Uterus (tissue), 4 donors: ENCODE data around the gene EMILIN3. TPM values are rescaled to one million over a fixed set of nuclear protein-coding genes. Genes with fewer than 3 reads are reported as not detected.

ENCODE experiments used
- DNase-seq, 2 donors: peaks; one replicate each; pipeline ENCODE4 v3.0.0-alpha.2; 2019 to 2020
- H3K27ac ChIP-seq, 2 donors: fragments of 200-600 bp; sonication (generic); 1 replicate in 1 of 2; 2 replicates in 1 of 2; pipeline ENCODE4 v1.5.1; 2016 to 2018
- H3K27me3 ChIP-seq, 2 donors: fragments of 200-600 bp; sonication (generic); one replicate each; pipeline ENCODE4 v1.5.1; 2018 to 2019; ENCODE audit warnings: control low read depth in 1 of 2
- H3K36me3 ChIP-seq, 2 donors: fragments of 200-600 bp; sonication (generic); one replicate each; pipeline ENCODE4 v1.5.1; 2019; ENCODE audit warnings: control low read depth in 1 of 2
- H3K4me1 ChIP-seq, 2 donors: fragments of 200-600 bp; sonication (generic); one replicate each; pipeline ENCODE4 v1.5.1; 2018 to 2019; ENCODE audit warnings: control low read depth in 1 of 2
- H3K4me3 ChIP-seq, 2 donors: fragments of 200-600 bp; sonication (generic); 1 replicate in 1 of 2; 2 replicates in 1 of 2; pipeline ENCODE4 v1.5.1; 2018 to 2019; ENCODE audit warnings: mild to moderate bottlenecking in 1 of 2
- H3K9me3 ChIP-seq, 2 donors: fragments of 200-600 bp; sonication (generic); one replicate each; pipeline ENCODE4 v1.5.1; 2019; ENCODE audit warnings: control low read depth in 1 of 2
- POLR2A ChIP-seq, 2 donors: fragments of 450-650 bp; IDR thresholded peaks; one replicate each; pipeline ENCODE4 v1.6.1; 2016; ENCODE audit warnings: antibody characterized with exemption in 2 of 2, mild to moderate bottlenecking in 1 of 2, moderate library complexity in 1 of 2
- intact Hi-C: fragments of 100-400 bp; cut with DNase I; formaldehyde crosslinking; loops from one replicate; pipeline ENCODE4 v1.15.1; 2023; ENCODE audit warnings: low total_unique reads
- total RNA-seq, 4 donors: library from RNA; depleted of rRNA in 3 of 4; stranded (reverse); fragments of >200 nt in 3 of 4; gene quantifications; one replicate each; pipeline versions ENCODE4 v1.1.0 to v1.2.4, GENCODE V29; 2014 to 2023
- TF ChIP-seq, protein P1 (sequence below), 4 experiments: fragments of 200-600 bp in 2 of 4; fragments of 450-650 bp in 2 of 4; sonication (generic) in 2 of 4; IDR thresholded peaks; one replicate each; pipeline ENCODE4 v1.5.1; 2016 to 2019; ENCODE audit warnings: antibody characterized with exemption in 4 of 4, mild to moderate bottlenecking in 2 of 4, moderate library complexity in 1 of 4
- donor health status: DM: yes; HTN: yes; CAD: no.

EMILIN3 gene, protein sequence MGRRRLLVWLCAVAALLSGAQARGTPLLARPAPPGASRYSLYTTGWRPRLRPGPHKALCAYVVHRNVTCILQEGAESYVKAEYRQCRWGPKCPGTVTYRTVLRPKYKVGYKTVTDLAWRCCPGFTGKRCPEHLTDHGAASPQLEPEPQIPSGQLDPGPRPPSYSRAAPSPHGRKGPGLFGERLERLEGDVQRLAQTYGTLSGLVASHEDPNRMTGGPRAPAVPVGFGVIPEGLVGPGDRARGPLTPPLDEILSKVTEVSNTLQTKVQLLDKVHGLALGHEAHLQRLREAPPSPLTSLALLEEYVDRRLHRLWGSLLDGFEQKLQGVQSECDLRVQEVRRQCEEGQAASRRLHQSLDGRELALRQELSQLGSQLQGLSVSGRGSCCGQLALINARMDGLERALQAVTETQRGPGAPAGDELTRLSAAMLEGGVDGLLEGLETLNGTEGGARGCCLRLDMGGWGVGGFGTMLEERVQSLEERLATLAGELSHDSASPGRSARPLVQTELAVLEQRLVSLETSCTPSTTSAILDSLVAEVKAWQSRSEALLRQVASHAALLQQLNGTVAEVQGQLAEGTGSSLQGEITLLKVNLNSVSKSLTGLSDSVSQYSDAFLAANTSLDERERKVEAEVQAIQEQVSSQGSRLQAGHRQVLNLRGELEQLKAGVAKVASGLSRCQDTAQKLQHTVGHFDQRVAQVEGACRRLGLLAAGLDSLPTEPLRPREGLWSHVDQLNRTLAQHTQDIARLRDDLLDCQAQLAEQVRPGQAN
- 10 to 100 TPM in 1 of 4 donors, 1 to 10 TPM in 1, under 1 TPM in 2; 0.29 to 53.0 (median 2.4) TPM for total RNA-seq

DNA sequence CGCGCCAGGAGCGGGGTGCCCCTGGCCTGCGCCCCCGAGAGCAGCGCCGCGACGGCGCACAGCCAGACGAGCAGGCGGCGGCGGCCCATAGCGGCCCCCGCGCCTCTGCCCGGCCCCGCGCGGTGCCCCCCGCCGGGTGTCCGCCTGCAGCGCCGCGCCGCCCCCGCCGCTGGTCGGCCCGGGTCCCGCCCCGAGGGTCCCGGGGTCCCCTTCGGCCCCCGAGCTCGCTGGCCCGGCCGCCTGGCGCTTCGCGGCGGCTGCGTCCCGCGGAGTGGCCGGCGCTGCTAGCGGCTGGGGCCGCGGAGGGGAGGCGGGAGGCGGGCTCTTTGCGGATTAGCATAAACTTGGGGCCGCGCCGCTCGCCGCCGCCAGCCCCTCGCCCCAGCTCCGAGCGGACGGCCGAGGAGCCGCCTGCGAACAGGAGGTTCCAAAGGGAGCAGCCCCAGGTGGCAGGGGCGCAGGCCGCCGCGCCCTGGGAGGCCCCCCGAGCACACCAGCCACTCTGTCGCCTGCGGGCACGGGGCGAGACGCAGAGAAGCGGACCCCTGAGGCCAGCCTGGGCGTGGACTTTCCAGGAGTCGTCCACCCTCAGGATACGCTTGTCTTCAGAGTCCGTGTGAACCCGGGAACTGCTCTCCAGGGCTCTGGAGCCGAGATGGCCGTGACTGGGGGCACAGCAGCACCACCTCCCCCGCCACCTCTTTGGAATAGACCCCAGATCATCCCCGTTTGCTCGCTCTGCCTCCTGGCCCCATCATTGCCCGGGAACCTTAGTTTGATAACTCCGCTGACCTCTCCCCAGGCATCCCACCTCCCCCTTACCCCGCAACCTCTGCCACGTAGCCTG is at the start of gene EMILIN3:
Gene EMILIN3, minus strand, starts transcription at position 273 of the 847 bp plus-strand sequence. Its CDS starts 184 bp downstream, at position 89.
- no peaks in the 10 kb centered on the region for H3K36me3 ChIP-seq
- no peaks in the 10 kb centered on the region for H3K9me3 ChIP-seq
- no peak within 1 kb of the TSS for H3K27ac ChIP-seq
- no peak for DNase-seq
- no peaks in the 10 kb centered on the region for H3K27me3 ChIP-seq
- TF ChIP-seq, protein P1, sequence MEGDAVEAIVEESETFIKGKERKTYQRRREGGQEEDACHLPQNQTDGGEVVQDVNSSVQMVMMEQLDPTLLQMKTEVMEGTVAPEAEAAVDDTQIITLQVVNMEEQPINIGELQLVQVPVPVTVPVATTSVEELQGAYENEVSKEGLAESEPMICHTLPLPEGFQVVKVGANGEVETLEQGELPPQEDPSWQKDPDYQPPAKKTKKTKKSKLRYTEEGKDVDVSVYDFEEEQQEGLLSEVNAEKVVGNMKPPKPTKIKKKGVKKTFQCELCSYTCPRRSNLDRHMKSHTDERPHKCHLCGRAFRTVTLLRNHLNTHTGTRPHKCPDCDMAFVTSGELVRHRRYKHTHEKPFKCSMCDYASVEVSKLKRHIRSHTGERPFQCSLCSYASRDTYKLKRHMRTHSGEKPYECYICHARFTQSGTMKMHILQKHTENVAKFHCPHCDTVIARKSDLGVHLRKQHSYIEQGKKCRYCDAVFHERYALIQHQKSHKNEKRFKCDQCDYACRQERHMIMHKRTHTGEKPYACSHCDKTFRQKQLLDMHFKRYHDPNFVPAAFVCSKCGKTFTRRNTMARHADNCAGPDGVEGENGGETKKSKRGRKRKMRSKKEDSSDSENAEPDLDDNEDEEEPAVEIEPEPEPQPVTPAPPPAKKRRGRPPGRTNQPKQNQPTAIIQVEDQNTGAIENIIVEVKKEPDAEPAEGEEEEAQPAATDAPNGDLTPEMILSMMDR (IDR thresholded peaks at IDR 0.05), result no peak
- no peak for TF ChIP-seq POLR2A (IDR thresholded peaks at IDR 0.05)
- intact Hi-C loops, result no loop called here
- peak within 1 kb of the TSS in 1 of 2 donors; percentile 38 for H3K4me3 ChIP-seq
- H3K4me1 ChIP-seq, result peaks cover 0 to 5% of the 10 kb centered on the region in 2 donors

DNA sequence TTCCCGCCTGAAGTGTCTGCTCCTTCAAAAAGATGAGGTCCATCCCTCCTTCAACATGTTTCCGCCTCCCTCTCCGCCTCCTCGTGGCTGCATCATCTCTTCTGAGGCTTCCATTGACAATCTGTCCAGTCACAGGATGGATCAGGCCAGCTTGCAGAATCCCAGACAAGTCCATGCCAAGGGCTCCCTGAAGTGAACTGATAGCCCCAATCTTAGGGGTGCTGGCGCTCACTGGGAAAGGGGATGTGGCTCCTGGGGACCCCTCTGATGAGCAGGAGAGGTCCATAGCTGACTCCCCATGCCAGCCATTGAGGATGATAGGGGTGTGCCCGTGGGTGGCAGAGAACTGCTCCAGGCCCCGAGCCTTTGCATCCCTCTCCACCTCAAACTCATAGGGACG is 48.6 kb upstream of the EMILIN3 start:
- TF ChIP-seq, protein P1 (IDR thresholded peaks at IDR 0.05), result no peak
- no peak for TF ChIP-seq POLR2A (IDR thresholded peaks at IDR 0.05)
- Histone ChIP-seq H3K4me3 (no peak overlapping the region), H3K27ac (no peak overlapping the region), H3K9me3 (no peaks in the 10 kb centered on the region), H3K4me1 (no peaks in the 10 kb centered on the region), H3K36me3 (no peaks in the 10 kb centered on the region), H3K27me3 (no peaks in the 10 kb centered on the region)
- DNase-seq, result no peak
- intact Hi-C loops, result loop anchor here (10.0 kb wide), 1 partner anchor 70 kb away; the partner anchor contains the start of gene LPIN3

DNA sequence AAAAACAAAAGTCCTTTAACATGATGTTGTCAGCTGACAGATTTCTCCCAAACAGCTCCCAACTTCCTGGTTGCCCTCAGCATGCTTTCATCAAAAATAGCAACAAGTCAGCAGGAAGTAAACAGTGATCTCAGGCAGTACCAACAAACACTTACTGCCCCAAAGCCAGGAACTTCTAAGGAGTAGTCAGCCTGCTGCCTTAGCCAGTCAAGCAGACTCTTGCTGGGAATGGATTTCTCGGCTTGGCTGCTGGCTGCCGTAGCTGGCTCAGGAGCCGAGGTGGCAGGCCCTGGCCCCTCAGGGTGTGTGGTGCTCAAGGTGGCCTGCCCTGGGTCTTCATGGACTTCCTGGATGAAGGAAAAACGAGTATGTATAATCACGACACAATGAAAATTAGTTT is 46.6 kb upstream of the EMILIN3 start:
- Histone ChIP-seq H3K4me3 (no peak overlapping the region), H3K4me1 (no peaks in the 10 kb centered on the region), H3K27me3 (no peaks in the 10 kb centered on the region), H3K27ac (no peak overlapping the region), H3K36me3 (no peaks in the 10 kb centered on the region), H3K9me3 (no peaks in the 10 kb centered on the region)
- TF ChIP-seq, protein P1 (IDR thresholded peaks at IDR 0.05), result no peak
- no peak for TF ChIP-seq POLR2A (IDR thresholded peaks at IDR 0.05)
- DNase-seq, result no peak
- intact Hi-C loops, result loop anchor here (10.0 kb wide), 1 partner anchor 68 kb away; the partner anchor contains the start of gene LPIN3

DNA sequence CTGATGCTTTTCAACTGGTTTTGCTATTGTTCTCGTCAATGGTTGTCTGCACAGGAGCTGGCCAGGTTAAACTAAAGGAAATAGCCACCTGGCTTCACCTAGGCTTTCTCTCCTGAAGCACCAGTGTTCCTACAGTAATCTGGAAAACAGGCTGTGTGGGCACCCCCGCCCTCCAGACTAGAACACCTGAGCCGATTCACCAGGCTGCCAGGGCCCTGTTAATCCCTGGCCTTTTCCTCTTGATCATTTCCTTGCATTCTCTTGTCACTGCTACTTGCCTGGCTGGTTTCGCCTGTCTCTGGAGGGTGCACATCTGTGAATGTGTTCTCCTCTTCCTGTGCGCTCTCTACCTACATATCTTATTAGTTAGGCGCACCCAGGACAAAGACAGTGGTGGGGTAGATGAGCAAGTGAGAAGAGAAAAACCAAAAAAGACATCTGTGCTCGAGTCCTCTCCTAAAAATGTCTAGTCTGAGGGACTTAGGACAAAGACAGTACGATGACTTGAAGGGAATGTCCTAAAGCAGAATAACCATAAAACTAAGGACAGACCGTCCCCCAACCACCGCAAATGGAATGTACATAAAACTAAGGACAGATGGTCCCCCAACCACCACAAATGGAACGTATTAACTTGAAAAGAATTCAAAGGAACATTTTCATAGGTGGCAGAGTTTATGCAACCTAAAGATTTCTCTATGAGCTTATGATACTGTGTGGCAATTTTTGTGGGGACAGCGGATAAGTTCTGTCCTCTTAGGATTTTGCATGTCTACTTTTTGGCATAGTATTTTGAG is 45.9 kb upstream of the EMILIN3 start:
- H3K9me3 ChIP-seq, result no peaks in the 10 kb centered on the region
- H3K36me3 ChIP-seq, result no peaks in the 10 kb centered on the region
- H3K4me3 ChIP-seq, result no peak overlapping the region
- peak overlapping the region; percentile 64 to 71 for H3K27ac ChIP-seq
- no peaks in the 10 kb centered on the region for H3K27me3 ChIP-seq
- no peak for DNase-seq
- no peaks in the 10 kb centered on the region for H3K4me1 ChIP-seq
- intact Hi-C loops, result loop anchor here (10.0 kb wide), 1 partner anchor 68 kb away; the partner anchor contains the start of gene LPIN3
- TF ChIP-seq POLR2A (IDR thresholded peaks at IDR 0.05), result no peak
- TF ChIP-seq, protein P1 (IDR thresholded peaks at IDR 0.05), result no peak
